ENCODE data around the gene GIPC3.

Gene GIPC3

DNA sequence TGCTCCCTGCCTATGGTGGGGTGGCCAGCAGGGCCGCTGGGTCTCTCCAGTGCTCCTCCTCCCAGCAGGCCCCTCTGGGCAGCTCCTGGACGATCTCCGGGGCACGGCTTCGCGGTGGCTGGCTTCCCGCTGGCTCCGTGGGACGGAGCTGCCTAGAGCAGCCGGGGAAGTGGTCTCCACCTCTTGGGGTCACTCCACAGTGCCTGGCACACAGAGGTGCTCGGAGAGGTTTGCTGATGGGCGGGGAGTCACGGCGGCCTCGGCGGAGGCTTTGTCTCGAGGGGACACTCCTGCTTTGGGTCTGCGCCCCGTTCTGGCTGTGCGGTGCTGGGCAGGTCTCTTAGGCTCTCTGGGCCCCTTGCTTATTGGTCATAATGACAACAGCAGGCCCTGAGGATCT is 51.2 kb downstream of the GIPC3 start:
- no peak for TF ChIP-seq REST (IDR thresholded peaks at IDR 0.05; ENCODE audit: insufficient read depth in 1 of 2, low read depth in 2 of 2, low read length in 2 of 2)
- no peak for TF ChIP-seq SIN3A (IDR thresholded peaks at IDR 0.05; ENCODE audit: borderline replicate concordance, insufficient read depth, low read length)
- TF ChIP-seq POLR2AphosphoS5 (IDR thresholded peaks at IDR 0.05; ENCODE audit: low read depth, low read length) = no peak
- no peak for TF ChIP-seq FOXP2 (optimal IDR thresholded peaks at IDR 0.05; ENCODE audit: borderline replicate concordance, extremely low read depth, extremely low read length, insufficient read depth)
- TF ChIP-seq TAF1 (IDR thresholded peaks at IDR 0.05; ENCODE audit: borderline replicate concordance, insufficient read depth, low read length) = no peak

DNA sequence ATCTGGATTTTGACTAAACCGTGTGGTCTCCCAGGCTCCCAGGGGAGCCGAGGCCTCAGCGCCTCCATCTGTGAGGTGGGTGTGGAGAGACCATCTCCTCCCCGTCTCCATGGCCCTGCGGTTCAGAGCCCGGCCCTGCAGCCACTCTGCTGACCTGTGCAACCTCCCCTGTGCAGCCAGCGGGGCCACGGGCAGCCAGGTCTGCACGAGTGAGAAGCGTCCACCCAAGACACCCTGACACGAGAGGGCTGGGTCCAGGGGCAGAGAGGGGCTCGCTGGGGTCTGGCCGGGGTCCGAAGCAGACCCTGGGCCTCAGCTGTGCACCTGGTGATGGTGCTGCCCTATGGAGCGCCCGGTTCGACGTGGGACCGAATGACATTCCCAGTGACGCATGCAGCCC is 51.7 kb downstream of the GIPC3 start:
- TF ChIP-seq POLR2AphosphoS5 (IDR thresholded peaks at IDR 0.05; ENCODE audit: low read depth, low read length) (no peak), TAF1 (IDR thresholded peaks at IDR 0.05; ENCODE audit: borderline replicate concordance, insufficient read depth, low read length) (no peak), FOXP2 (optimal IDR thresholded peaks at IDR 0.05; ENCODE audit: borderline replicate concordance, extremely low read depth, extremely low read length, insufficient read depth) (no peak), REST (IDR thresholded peaks at IDR 0.05; ENCODE audit: insufficient read depth in 1 of 2, low read depth in 2 of 2, low read length in 2 of 2) (no peak), SIN3A (IDR thresholded peaks at IDR 0.05; ENCODE audit: borderline replicate concordance, insufficient read depth, low read length) (no peak)

GRCh38 chr19:3637621-3638020 is 52.3 kb downstream of the GIPC3 start:
- TF ChIP-seq TAF1 (IDR thresholded peaks at IDR 0.05; ENCODE audit: borderline replicate concordance, insufficient read depth, low read length) = no peak
- TF ChIP-seq REST (IDR thresholded peaks at IDR 0.05; ENCODE audit: insufficient read depth in 1 of 2, low read depth in 2 of 2, low read length in 2 of 2) = no peak
- no peak for TF ChIP-seq SIN3A (IDR thresholded peaks at IDR 0.05; ENCODE audit: borderline replicate concordance, insufficient read depth, low read length)
- TF ChIP-seq POLR2AphosphoS5 (IDR thresholded peaks at IDR 0.05; ENCODE audit: low read depth, low read length) = no peak
- no peak for TF ChIP-seq FOXP2 (optimal IDR thresholded peaks at IDR 0.05; ENCODE audit: borderline replicate concordance, extremely low read depth, extremely low read length, insufficient read depth)

DNA sequence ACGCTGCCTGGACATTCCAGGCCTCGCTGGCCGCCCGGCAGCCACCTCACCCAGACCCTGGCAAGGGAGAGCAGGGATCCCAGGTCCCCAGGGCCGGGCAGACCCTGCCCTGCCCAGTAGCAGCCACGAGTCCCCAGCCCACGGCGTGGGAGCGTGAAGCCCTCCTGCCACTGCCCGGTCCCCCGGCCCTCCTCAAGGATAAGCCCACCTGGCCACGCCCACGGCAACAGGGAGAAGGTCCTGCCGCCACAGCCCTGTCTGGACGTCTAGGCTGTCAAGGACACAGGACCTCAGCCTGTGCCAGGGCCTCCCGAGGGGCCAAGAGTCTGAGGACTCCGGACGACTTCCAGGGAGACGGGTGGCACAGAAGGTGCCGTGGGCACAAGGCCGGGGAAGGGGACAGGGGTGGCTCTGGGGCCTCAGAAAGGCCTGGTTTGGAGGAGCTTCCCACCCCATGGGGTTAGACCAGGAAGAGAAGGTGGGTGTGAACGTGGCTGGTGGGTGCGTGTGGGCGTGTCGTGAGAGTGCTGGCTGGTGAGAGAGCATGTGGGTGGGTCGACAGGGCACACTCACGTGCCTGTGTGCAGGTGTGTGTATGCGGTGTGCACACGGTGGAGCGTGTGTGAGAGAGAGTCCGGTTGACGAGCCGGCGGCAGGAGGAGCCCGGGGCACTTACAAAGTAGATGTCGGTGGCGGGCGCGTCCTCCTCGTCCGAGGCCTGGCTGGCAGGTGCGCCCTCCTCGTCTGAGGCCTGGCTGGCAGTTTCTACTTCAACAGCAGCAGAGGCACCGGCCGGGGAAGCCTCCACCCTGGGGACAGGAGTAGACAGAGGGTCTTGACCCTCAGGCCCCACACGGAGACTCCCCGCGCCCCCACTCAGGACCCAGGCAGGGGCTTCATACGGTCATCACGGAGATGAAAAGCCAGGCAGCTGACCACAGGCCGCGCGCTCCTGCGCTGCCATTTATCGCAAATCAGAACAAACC is 53.2 kb downstream of the GIPC3 start:
- TF ChIP-seq POLR2AphosphoS5 (IDR thresholded peaks at IDR 0.05; ENCODE audit: low read depth, low read length) = no peak
- TF ChIP-seq TAF1 (IDR thresholded peaks at IDR 0.05; ENCODE audit: borderline replicate concordance, insufficient read depth, low read length) = no peak
- no peak for TF ChIP-seq FOXP2 (optimal IDR thresholded peaks at IDR 0.05; ENCODE audit: borderline replicate concordance, extremely low read depth, extremely low read length, insufficient read depth)
- TF ChIP-seq REST (IDR thresholded peaks at IDR 0.05; ENCODE audit: insufficient read depth in 1 of 2, low read depth in 2 of 2, low read length in 2 of 2) = no peak
- TF ChIP-seq SIN3A (IDR thresholded peaks at IDR 0.05; ENCODE audit: borderline replicate concordance, insufficient read depth, low read length) = no peak

Data from PFSK-1 (cell line).